Memory B cell (primary cell): ENCODE results near the gene GFRAL.

Source experiments
- ATAC-seq: fragments of 150-1000 bp; cut with Tn5 transposase; 2 replicates; pipeline ENCODE4 v1.10.0; 2021; ENCODE audit warnings: low read depth, mild to moderate bottlenecking, moderate library complexity
- DNase-seq, 2 donors: peaks; one replicate each; pipeline ENCODE4 v3.0.0; 2022; ENCODE audit warnings: low spot score in 2 of 2
- H3K27ac Mint-ChIP-seq: one replicate; pipeline ENCODE4 v1.8.0; 2022; ENCODE audit warnings: mild to moderate bottlenecking, moderate library complexity, mixed read lengths
- H3K27me3 Mint-ChIP-seq: one replicate; pipeline ENCODE4 v1.8.0; 2022; ENCODE audit warnings: mixed read lengths
- H3K36me3 Mint-ChIP-seq: one replicate; pipeline ENCODE4 v1.8.0; 2022; ENCODE audit warnings: mild to moderate bottlenecking, mixed read lengths
- H3K4me1 Mint-ChIP-seq: one replicate; pipeline ENCODE4 v1.8.0; 2022; ENCODE audit warnings: mixed read lengths
- H3K4me3 Mint-ChIP-seq: one replicate; pipeline ENCODE4 v1.8.0; 2022; ENCODE audit warnings: mild to moderate bottlenecking, moderate library complexity, mixed read lengths
- H3K9me3 Mint-ChIP-seq: one replicate; pipeline ENCODE4 v1.8.0; 2022; ENCODE audit warnings: mixed read lengths

The GFRAL gene

GRCh38 chr6:55448451-55448850, 121.2 kb downstream of the GFRAL start:
- ATAC-seq (no peak), DNase-seq (no peak)
- Mint-ChIP-seq H3K27me3 (no peaks in the 10 kb centered on the region), H3K36me3 (no peaks in the 10 kb centered on the region), H3K9me3 (peaks cover 6% of the 10 kb centered on the region), H3K4me3 (no peak overlapping the region), H3K4me1 (no peaks in the 10 kb centered on the region), H3K27ac (no peak overlapping the region)

GRCh38 chr6:55449225-55449624, 122.0 kb downstream of the GFRAL start:
- DNase-seq (no peak), ATAC-seq (no peak)
- Mint-ChIP-seq H3K36me3 (no peaks in the 10 kb centered on the region), H3K4me3 (no peak overlapping the region), H3K4me1 (no peaks in the 10 kb centered on the region), H3K27me3 (no peaks in the 10 kb centered on the region), H3K9me3 (peaks cover 6% of the 10 kb centered on the region), H3K27ac (no peak overlapping the region)

- no peak for DNase-seq
- Mint-ChIP-seq H3K27ac (no peak overlapping the region), H3K9me3 (peaks cover 6% of the 10 kb centered on the region), H3K4me1 (no peaks in the 10 kb centered on the region), H3K36me3 (no peaks in the 10 kb centered on the region), H3K4me3 (no peak overlapping the region), H3K27me3 (no peaks in the 10 kb centered on the region)
- ATAC-seq, result no peak
Observed at GRCh38 chr6:55450005-55450404, 122.7 kb downstream of the GFRAL start.
